D721Med (cell line): Measurements from ENCODE around the gene ZGRF1.

Source experiments
- DNase-seq: peaks from one replicate; pipeline ENCODE4 v3.0.0; 2011; ENCODE audit warnings: low spot score; ENCODE audit not compliant: insufficient read length
- FAIRE-seq: peaks from 2 replicates; lab custom pipeline; 2011; peaks lifted over from hg19 to GRCh38; lab: Jason Lieb, UNC
- TF ChIP-seq, protein P1 (sequence below): IDR thresholded peaks from 2 replicates; pipeline ENCODE4 v1.5.1; 2012; ENCODE audit warnings: mild to moderate bottlenecking, control low read depth; ENCODE audit not compliant: insufficient read depth; ENCODE audit errors: missing control alignments

Gene ZGRF1

GRCh38 chr4:112593438-112594133 lies 43.1 kb downstream of the ZGRF1 start:
- FAIRE-seq (no peak), DNase-seq (no peak)
- TF ChIP-seq, protein P1, sequence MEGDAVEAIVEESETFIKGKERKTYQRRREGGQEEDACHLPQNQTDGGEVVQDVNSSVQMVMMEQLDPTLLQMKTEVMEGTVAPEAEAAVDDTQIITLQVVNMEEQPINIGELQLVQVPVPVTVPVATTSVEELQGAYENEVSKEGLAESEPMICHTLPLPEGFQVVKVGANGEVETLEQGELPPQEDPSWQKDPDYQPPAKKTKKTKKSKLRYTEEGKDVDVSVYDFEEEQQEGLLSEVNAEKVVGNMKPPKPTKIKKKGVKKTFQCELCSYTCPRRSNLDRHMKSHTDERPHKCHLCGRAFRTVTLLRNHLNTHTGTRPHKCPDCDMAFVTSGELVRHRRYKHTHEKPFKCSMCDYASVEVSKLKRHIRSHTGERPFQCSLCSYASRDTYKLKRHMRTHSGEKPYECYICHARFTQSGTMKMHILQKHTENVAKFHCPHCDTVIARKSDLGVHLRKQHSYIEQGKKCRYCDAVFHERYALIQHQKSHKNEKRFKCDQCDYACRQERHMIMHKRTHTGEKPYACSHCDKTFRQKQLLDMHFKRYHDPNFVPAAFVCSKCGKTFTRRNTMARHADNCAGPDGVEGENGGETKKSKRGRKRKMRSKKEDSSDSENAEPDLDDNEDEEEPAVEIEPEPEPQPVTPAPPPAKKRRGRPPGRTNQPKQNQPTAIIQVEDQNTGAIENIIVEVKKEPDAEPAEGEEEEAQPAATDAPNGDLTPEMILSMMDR = no peak

DNA sequence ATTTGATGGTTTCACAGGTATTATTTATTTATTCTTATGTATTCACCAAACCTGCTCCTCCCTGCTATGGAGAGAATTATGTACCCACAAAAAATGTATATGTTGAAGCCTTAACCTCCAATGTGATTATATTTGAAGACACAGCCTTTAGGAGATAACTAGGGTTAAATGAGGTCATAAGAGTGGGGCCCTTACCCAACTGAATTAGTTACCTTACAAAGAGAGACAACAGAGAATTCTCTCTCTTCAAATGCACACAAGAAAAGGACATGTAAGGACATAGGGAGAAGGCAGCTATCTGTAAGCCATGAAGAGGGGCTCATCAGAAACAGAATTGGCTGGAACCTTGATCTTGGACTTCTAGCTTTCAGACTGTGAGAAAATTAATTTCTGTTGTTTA lies 44.0 kb downstream of the ZGRF1 start:
- FAIRE-seq (no peak), DNase-seq (no peak)
- TF ChIP-seq, protein P1 = no peak

GRCh38 chr4:112591593-112591992 lies 45.1 kb downstream of the ZGRF1 start:
- no peak for DNase-seq
- FAIRE-seq = no peak
- TF ChIP-seq, protein P1 = no peak

- FAIRE-seq = no peak
- DNase-seq = no peak
- TF ChIP-seq, protein P1 = no peak
These were observed 47.5 kb downstream of the ZGRF1 start for GRCh38 chr4:112589206-112589605.

GRCh38 chr4:112585977-112586736 lies 50.6 kb downstream of the ZGRF1 start:
- DNase-seq (no peak), FAIRE-seq (no peak)
- TF ChIP-seq, protein P1 = no peak

DNA sequence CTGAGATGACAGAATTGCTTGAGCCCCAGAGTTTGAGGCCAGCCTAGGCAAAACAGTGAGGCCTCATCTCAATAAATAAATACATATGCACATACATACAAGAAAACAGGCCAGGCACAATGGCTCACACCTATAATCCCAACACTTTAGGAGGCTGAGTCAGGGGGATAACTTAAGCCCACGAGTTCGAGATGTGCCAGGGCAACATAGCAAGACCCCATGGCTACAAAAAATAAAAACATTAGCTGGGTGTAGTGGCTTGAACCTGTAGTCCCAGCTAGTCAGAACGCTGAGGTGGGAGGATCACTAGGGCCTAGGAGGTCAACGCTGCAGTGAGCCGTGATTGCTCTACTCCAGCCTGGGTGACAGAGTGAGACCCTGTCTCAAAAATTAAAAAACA lies 69.2 kb downstream of the ZGRF1 start:
- no peak for DNase-seq
- TF ChIP-seq, protein P1 = no peak
- FAIRE-seq = no peak
